ENCODE measurements around the gene TSC22D2.

- TF ChIP-seq SP2 (IDR thresholded peaks at IDR 0.05; ENCODE audit: low read length) = no peak
- no peak for TF ChIP-seq KDM5A (IDR thresholded peaks at IDR 0.05; ENCODE audit: low read length)
- TF ChIP-seq SIN3A (conservative IDR thresholded peaks at IDR 0.05 in 1 of 2, IDR thresholded peaks at IDR 0.05 in 1 of 2; ENCODE audit: low read depth in 1 of 2, low read length in 2 of 2) = no peak
- TF ChIP-seq NRF1 (IDR thresholded peaks at IDR 0.05; ENCODE audit: low read depth, low read length) = no peak
- no peak for TF ChIP-seq POLR2A (IDR thresholded peaks at IDR 0.05; ENCODE audit: control extremely low read depth in 1 of 2, low read depth in 2 of 2, low read length in 2 of 2)
- TF ChIP-seq RFX5 (IDR thresholded peaks at IDR 0.05; ENCODE audit: borderline replicate concordance, low read depth, low read length) = no peak
- no peak for TF ChIP-seq CEBPB (IDR thresholded peaks at IDR 0.05; ENCODE audit: low read depth, low read length)
- TF ChIP-seq CTCF (IDR thresholded peaks at IDR 0.05; ENCODE audit: control extremely low read depth in 1 of 3, insufficient read depth in 1 of 3, low read depth in 1 of 3, low read length in 3 of 3) = no peak
- no peak for TF ChIP-seq SP4 (IDR thresholded peaks at IDR 0.05; ENCODE audit: low read length)
- TF ChIP-seq CHD2 (IDR thresholded peaks at IDR 0.05; ENCODE audit: low read length) = no peak
- no peak for TF ChIP-seq RAD21 (IDR thresholded peaks at IDR 0.05 in 1 of 2, conservative IDR thresholded peaks at IDR 0.05 in 1 of 2; ENCODE audit: low read depth in 2 of 2, low read length in 2 of 2)
- TF ChIP-seq ASH2L (IDR thresholded peaks at IDR 0.05; ENCODE audit: low read length) = no peak
- no peak for TF ChIP-seq BRCA1 (IDR thresholded peaks at IDR 0.05; ENCODE audit: low read depth, low read length)
These were observed 48.7 kb upstream of the TSC22D2 start for GRCh38 chr3:150359381-150359780.

All from H1 (cell line).